K562 (cell line): Measurements from ENCODE around the gene STAU1. TPM values are rescaled to one million over a fixed set of nuclear protein-coding genes. Genes with fewer than 3 reads are reported as not detected.
A peak's percentile ranks its signal among the peaks of the same experiment; 100 is the strongest.
"Not testable (repeated sequence)": the region's sequence is repeated elsewhere in the genome, so short reads cannot be mapped to it uniquely, and the experiment has no call there.

ENCODE experiments used
- ATAC-seq: fragments of 200-7000 bp; cut with Tn5 transposase; 3 replicates; pipeline ENCODE4 v1.9.1; 2020; ENCODE audit warnings: moderate library complexity
- BruUV-seq: library from RNA; stranded (reverse); fragments of 400-500 nt; replicated peaks from 2 replicates; lab custom pipeline; 2021; lab: Mats Ljungman, UMichigan
- CTCF ChIA-PET: fragments of 300-600 bp; formaldehyde crosslinking; extraction: SDS; loops from one replicate; lab custom pipeline; 2021; ENCODE audit warnings: low intra/inter-chr PET ratio; lab: Yijun Ruan, JAX
- POLR2A ChIA-PET: fragments of 300-600, 350-650 bp; sonication (Branson Sonifier 250); formaldehyde crosslinking; extraction: SDS; loops from one replicate; lab custom pipeline; 2021; ENCODE audit warnings: antibody characterized with exemption, inconsistent platforms; lab: Yijun Ruan, JAX
- DNase-seq, 4 experiments: peaks; one replicate each; pipeline versions ENCODE4 v3.0.0 to v3.0.0-alpha.2; 2011 to 2018; ENCODE audit warnings: low spot score in 3 of 4, mixed read lengths in 3 of 4; ENCODE audit errors: extremely low read depth in 1 of 4
- FAIRE-seq: peaks from 2 replicates; lab custom pipeline; 2011; peaks lifted over from hg19 to GRCh38; lab: Jason Lieb, UNC
- H2AFZ ChIP-seq: 2 replicates; pipeline ENCODE4 v1.6.0; 2011; ENCODE audit warnings: low read depth, low read length, control low read depth, inconsistent platforms
- H3K27ac ChIP-seq: fragments of 200-600 bp; 3 replicates; pipeline ENCODE4 v1.8.0; 2011; ENCODE audit warnings: low read depth, mild to moderate bottlenecking, control low read depth, inconsistent platforms, low read length, moderate library complexity, mixed read lengths; ENCODE audit errors: extremely low read depth
- H3K27me3 ChIP-seq, 2 experiments: fragments of 300-600 bp in 1 of 2; 2 replicates in 1 of 2; 3 replicates in 1 of 2; pipeline versions ENCODE4 v1.6.0 to v1.8.0; 2011; ENCODE audit warnings: inconsistent platforms in 2 of 2, low read length in 2 of 2, mild to moderate bottlenecking in 1 of 2, mixed read lengths in 1 of 2, moderate library complexity in 1 of 2; ENCODE audit not compliant: control insufficient read depth in 2 of 2, insufficient read depth in 2 of 2
- H3K36me3 ChIP-seq: fragments of 300-600 bp; 3 replicates; pipeline ENCODE4 v1.8.0; 2011; ENCODE audit warnings: mild to moderate bottlenecking, low read length, inconsistent platforms; ENCODE audit not compliant: control insufficient read depth, insufficient read depth
- H3K4me1 ChIP-seq, 2 experiments: fragments of 200-600 bp in 1 of 2; replicated peaks in 1 of 2; 2 replicates in 1 of 2; 3 replicates in 1 of 2; pipeline versions ENCODE4 v1.5.1 to v1.8.0; 2011; ENCODE audit warnings: inconsistent platforms in 2 of 2, low read length in 2 of 2, mild to moderate bottlenecking in 1 of 2, mixed read lengths in 1 of 2, moderate library complexity in 1 of 2; ENCODE audit not compliant: control insufficient read depth in 2 of 2, insufficient read depth in 2 of 2
- H3K4me2 ChIP-seq: 2 replicates; pipeline ENCODE4 v1.6.1; 2011; ENCODE audit warnings: low read length, control low read depth, inconsistent platforms, mixed read lengths; ENCODE audit not compliant: insufficient read depth
- H3K4me3 ChIP-seq: fragments of 200-600 bp; sonication (generic), shearing (Covaris generic); 2 replicates; pipeline ENCODE4 v1.5.1; 2016; ENCODE audit warnings: control low read depth, inconsistent platforms
- H3K79me2 ChIP-seq: fragments of 200-600 bp; 3 replicates; pipeline ENCODE4 v1.8.0; 2011; ENCODE audit warnings: low read length, inconsistent platforms; ENCODE audit not compliant: control insufficient read depth, insufficient read depth
- H3K9ac ChIP-seq, 2 experiments: 2 replicates each; pipeline versions ENCODE4 v1.6.0 to v1.6.1; 2011; ENCODE audit warnings: low read depth in 2 of 2, low read length in 2 of 2, control low read depth in 1 of 2, inconsistent platforms in 1 of 2, mild to moderate bottlenecking in 1 of 2, mixed read lengths in 1 of 2; ENCODE audit not compliant: insufficient read depth in 1 of 2
- H3K9me1 ChIP-seq: one replicate; pipeline ENCODE4 v1.6.0; 2011; ENCODE audit warnings: inconsistent platforms, mild to moderate bottlenecking, low read length, moderate library complexity; ENCODE audit not compliant: control insufficient read depth, insufficient read depth
- H3K9me3 ChIP-seq: replicated peaks from 2 replicates; pipeline ENCODE4 v1.5.1; 2011; ENCODE audit warnings: low read depth, low read length, inconsistent platforms; ENCODE audit not compliant: control insufficient read depth, insufficient read depth
- H4K20me1 ChIP-seq: replicated peaks from 2 replicates; pipeline ENCODE4 v1.6.1; 2011; ENCODE audit warnings: low read length, inconsistent platforms, mixed read lengths; ENCODE audit not compliant: control insufficient read depth, insufficient read depth
- BHLHE40 ChIP-seq: IDR thresholded peaks from 2 replicates; pipeline ENCODE4 v1.6.1; 2011; ENCODE audit warnings: low read length, improper control_type of control experiment
- WGBS: fragments of 100-300 bp; shearing (Covaris generic); methylation state at CpG from one replicate; pipeline ENCODE4 v1.1.6; 2016; ENCODE audit warnings: low coverage, mixed read lengths; ENCODE audit not compliant: insufficient coverage; ENCODE audit errors: missing lambda C conversion rate; 5-methylcytosine and 5-hydroxymethylcytosine counted together
- in situ Hi-C: fragments of 300-500 bp; cut with MboI; formaldehyde crosslinking; loops from 4 replicates; pipeline ENCODE4 v1.15.0; 2018; ENCODE audit warnings: inconsistent platforms, mixed read lengths
- intact Hi-C: fragments of 100-400 bp; cut with micrococcal nuclease; formaldehyde crosslinking; loops from 2 replicates; pipeline ENCODE4 v1.14.2; 2022
- polyA plus RNA-seq, 8 experiments: library from polyadenylated mRNA; depleted of rRNA in 4 of 8; stranded (reverse) in 5 of 8; unstranded in 3 of 8; fragments of >200 nt; fragmentation: Nextera tagmentation in 2 of 8; fragmentation: Illumina TruSeq in 1 of 8; extraction: Ambion mirVana in 2 of 8; extraction: Trizol in 1 of 8; gene quantifications; 2 replicates each; pipeline versions ENCODE4 v1.2.1 to v1.2.3, GENCODE V29; 2011 to 2014; ENCODE audit warnings: inconsistent platforms in 1 of 8, missing spikeins in 1 of 8
- total RNA-seq, 7 experiments: library from RNA; depleted of rRNA in 6 of 7; stranded (reverse); fragments of >200 nt in 6 of 7; fragmentation: Illumina TruSeq in 2 of 7; extraction: Trizol in 2 of 7; gene quantifications; 2 replicates each; pipeline versions ENCODE4 v1.2.1 to v1.2.3, GENCODE V29; 2011 to 2021; ENCODE audit warnings: low replicate concordance in 1 of 7
- TF ChIP-seq, protein P1 (sequence below): fragments of 450-650 bp; IDR thresholded peaks from 2 replicates; pipeline ENCODE4 v1.6.1; 2016; ENCODE audit warnings: borderline replicate concordance
- TF ChIP-seq, protein P2 (sequence below), 2 experiments: fragments of 450-650 bp; conservative IDR thresholded peaks; 2 replicates each; pipeline ENCODE4 v1.6.1; 2017; ENCODE audit warnings: mild to moderate bottlenecking in 2 of 2, moderate library complexity in 2 of 2

The STAU1 gene
- total and polyA plus RNA-seq, 9 of the 15 experiments (the other 6 are each of a cell fraction or from before 2014, with no cell fraction given), result 18.0 to 106 (median 50.6) TPM

DNA sequence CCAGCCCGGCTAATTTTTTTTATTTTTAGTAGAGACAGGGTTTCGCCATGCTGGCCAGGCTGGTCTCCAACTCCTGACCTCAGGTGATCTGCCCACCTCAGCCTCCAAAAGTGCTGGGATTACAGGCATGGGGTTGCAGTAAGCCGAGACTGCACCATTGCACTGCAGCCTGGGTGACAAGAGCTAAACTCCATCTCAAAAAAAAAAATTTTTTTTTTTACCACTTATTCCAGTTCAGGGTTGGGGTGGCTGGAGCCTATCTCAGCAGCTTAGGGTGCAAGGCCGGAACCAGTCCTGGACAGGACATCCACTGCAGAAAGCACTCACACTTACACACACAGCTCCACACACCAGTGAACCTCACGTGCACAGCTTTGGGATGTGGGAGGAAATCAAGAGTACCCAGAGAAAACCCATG is 4.0 kb downstream of the STAU1 start:
- CTCF ChIA-PET, FAIRE-seq, H3K9me3 ChIP-seq, in situ Hi-C loops, H2AFZ ChIP-seq, H3K9me1 ChIP-seq, BruUV-seq, H3K27me3 ChIP-seq, ATAC-seq: not testable (repeated sequence)
- intact Hi-C loops, result loop anchor here (5.0 kb wide), 1 partner anchor 33 kb away; the partner anchor contains the start of gene DDX27
- Histone ChIP-seq H3K9ac (peak overlapping the region; percentile 18 to 72; a peak in 2 of 4 replicates), H3K4me3 (peak overlapping the region; percentile 8; the same call in 1 of the 2 replicates), H4K20me1 (peaks cover 24% of the 10 kb centered on the region), H3K79me2 (peaks cover 89% of the 10 kb centered on the region), H3K4me1 (peaks cover 26 to 35% of the 10 kb centered on the region in 2 experiments), H3K4me2 (peak overlapping the region; percentile 97), H3K36me3 (peaks cover 19% of the 10 kb centered on the region; the same call in 2 of the 3 replicates), H3K27ac (peak overlapping the region; percentile 90; the same call in 2 of the 3 replicates)
- WGBS, result 28% methylated on average over 4 of the region's 5 CpGs
- peak in 1 of 4 experiments; percentile 18 for DNase-seq
- TF ChIP-seq, protein P1, sequence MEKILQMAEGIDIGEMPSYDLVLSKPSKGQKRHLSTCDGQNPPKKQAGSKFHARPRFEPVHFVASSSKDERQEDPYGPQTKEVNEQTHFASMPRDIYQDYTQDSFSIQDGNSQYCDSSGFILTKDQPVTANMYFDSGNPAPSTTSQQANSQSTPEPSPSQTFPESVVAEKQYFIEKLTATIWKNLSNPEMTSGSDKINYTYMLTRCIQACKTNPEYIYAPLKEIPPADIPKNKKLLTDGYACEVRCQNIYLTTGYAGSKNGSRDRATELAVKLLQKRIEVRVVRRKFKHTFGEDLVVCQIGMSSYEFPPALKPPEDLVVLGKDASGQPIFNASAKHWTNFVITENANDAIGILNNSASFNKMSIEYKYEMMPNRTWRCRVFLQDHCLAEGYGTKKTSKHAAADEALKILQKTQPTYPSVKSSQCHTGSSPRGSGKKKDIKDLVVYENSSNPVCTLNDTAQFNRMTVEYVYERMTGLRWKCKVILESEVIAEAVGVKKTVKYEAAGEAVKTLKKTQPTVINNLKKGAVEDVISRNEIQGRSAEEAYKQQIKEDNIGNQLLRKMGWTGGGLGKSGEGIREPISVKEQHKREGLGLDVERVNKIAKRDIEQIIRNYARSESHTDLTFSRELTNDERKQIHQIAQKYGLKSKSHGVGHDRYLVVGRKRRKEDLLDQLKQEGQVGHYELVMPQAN, result 0 out of 2 replicates have a peak, but pooled peaks have one; percentile 37
- TF ChIP-seq BHLHE40, result peak; percentile 76
- TF ChIP-seq, protein P2, sequence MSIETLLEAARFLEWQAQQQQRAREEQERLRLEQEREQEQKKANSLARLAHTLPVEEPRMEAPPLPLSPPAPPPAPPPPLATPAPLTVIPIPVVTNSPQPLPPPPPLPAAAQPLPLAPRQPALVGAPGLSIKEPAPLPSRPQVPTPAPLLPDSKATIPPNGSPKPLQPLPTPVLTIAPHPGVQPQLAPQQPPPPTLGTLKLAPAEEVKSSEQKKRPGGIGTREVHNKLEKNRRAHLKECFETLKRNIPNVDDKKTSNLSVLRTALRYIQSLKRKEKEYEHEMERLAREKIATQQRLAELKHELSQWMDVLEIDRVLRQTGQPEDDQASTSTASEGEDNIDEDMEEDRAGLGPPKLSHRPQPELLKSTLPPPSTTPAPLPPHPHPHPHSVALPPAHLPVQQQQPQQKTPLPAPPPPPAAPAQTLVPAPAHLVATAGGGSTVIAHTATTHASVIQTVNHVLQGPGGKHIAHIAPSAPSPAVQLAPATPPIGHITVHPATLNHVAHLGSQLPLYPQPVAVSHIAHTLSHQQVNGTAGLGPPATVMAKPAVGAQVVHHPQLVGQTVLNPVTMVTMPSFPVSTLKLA (conservative IDR thresholded peaks at IDR 0.05), result 0 out of 4 replicates have a peak, but pooled peaks of 1 of the 2 experiments have one; percentile 5
- POLR2A ChIA-PET, result interaction anchor here (0.6 to 1.4 kb wide), 4 partner anchors 9 to 707 kb away, joined by 3 to 4 read pairs (median 4); no protein-coding TSS in a partner anchor
